ENCODE data around the gene KRT6C.
"Not testable (repeated sequence)": the region's sequence is repeated elsewhere in the genome, so short reads cannot be mapped to it uniquely, and the experiment has no call there.

Gene KRT6C

DNA sequence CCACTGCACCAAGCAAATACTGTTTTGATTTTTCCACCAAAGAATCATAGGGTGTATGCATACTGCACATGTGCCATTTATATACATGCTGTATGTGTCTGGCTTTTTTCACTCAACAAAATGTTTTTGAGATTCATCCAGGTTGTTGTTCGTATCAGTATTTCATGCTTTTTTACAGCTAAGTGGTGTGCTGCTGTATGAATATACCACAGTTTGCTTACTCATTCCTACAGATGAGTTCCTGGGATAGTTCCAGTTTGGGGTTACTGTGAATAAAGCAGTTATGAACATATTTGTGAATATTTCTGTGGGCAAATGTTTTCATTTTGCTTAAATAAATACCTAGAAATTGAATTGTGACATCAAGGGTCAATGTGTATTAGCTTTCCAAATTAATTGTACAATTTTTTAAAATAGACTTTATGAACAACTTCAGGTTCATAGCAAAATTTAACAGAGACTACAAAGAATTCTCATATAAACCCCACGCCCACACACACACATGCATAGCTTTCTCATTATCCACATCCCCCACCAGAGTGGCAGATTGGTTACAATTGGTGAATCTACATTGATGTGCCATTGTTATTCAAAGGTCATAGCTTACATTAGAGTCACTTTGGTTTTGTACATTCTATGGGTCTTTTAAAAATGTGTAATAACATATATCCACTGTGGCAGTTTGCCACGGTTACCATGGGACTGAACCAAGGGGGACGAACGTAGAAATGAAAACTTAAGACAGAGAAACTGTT lies 26.4 kb upstream of the KRT6C start:
- no peak for DNase-seq

DNA sequence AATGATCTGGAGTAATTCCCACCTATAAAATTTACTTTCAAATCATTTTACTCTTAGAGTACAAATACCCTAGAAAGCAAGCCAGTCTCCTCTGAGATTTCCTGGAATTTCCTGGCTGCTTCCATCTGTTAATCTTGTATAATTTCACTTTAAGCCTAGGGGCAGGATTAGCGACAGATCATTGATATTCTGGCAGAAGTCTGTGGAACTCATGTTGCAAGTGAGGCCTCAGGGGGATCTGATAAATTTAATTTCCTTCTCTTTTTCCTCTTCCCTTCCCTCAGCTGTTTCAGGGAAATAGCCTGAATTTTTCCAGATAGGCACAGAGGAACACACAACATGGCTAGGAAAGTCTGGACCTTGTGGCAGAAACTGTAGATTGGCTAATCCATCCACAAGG lies 25.3 kb upstream of the KRT6C start:
- DNase-seq = no peak

DNA sequence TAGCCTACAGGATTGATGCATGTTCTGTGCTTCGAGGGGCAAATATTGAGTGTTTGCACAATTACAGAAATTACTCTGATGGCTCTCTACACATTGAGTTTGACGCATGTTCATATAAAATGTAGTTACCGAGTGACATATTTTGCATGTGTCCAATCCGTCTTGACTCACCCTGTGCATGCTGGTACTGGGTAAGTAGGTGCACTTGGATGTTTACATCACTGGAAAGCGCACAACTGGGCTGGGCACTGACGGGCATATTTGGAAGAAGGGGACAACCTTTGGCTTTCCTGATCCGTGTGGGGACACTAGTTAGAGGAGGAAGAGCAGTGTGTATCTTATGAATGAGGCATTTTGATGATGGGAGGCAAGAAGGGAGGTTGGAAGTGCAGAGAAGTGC lies 24.4 kb upstream of the KRT6C start:
- no peak for DNase-seq

DNA sequence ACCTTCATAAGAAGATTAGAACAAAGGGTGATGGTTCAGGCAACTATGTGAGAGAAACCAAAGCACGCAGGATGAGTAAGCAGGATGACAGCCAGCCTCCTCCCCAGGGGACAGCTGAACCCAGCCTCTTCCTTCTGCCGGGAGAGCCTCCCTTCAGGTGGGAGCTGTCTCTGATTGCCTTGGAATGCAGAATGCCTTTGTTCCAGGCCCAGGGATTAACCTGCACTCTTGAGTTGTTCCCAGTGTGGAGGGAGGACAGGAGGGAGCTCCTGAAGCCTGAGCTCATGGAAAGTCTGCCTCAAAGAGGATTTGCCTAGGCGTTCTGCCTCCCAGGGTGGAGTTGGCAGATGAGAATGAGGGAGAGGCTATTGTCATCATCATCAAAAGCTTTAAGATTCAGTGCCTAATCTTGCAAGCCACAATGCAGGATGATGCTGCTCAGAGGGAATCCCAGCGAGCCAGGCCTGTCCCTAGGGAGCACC lies 23.0 kb upstream of the KRT6C start:
- no peak for DNase-seq

DNA sequence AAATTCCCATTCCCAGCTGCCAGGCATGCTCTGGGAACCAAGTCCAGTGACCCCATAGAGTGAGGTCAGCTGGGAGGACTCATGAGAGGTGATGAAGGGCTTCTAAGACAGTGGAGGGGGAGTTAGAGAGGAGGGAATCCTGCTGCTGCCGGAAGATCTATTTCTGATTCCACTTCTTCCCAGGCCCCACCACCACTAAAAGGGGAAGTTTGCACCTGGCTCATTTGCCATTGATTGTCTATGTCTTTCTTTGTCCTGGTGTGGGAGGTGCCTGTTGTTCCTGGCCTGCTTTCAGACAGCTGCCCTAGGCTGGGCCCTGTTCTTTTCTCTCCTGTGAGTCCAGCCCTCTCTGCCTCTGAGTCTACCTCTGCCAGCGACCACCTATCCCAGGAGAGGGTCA lies 22.4 kb upstream of the KRT6C start:
- DNase-seq = no peak

DNA sequence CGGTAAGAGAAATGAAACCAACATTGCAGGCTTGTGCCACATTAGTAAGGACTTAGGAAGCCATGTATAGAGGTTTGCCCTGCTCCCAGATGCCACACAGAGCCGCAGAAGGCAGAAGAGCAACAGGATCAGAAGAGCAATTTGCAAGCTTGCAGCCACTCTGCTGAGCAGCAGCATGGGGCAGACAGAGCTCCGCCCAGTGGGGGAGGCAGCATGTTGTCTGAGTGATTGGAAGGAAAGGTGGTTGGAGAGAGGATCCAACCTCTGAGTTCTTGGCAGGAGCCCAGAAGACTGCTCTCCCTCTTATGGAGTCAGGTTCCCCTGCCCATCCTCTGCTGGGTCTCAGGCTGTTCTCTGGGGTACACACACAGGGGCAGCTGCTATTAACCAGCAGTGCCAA lies 21.8 kb upstream of the KRT6C start:
- DNase-seq = no peak

DNA sequence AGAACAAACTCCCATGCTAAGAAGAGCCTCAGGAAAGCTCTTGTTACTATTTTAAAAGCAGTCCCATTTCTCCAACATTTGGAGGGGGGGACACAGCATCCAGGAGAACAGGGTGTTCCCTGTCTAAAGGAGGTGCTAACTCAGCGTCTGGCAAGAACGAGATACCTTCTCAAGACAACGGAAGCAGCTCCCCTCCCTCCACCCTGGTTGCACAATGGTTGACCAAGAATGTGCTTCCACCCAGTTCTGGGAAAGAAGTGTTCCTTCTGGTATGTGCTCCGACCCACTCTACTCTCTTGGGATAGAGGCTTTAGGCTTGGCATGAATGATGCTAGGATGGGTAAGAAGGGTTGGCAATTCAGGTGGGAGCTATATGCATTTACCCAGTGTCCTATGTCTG lies 20.9 kb upstream of the KRT6C start:
- DNase-seq = no peak

DNA sequence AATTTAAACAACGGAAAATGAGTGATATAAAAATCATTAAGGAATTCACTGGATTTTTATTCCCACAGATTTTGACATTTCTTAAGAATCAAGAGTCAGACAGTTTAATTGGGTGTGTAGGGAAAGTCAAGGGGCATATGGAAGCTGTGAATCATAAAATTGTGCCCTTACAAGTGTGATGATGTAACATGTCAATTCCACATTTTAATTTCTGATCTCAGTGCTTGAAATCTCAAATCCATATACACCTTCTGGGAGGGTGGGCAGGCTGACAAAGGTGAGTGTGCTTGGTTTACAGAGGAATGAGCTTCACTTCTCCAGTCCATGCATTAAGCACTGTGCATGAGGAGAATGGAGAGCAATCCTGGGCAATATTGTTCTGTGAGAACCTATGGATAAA lies 20.5 kb upstream of the KRT6C start:
- DNase-seq = no peak

DNA sequence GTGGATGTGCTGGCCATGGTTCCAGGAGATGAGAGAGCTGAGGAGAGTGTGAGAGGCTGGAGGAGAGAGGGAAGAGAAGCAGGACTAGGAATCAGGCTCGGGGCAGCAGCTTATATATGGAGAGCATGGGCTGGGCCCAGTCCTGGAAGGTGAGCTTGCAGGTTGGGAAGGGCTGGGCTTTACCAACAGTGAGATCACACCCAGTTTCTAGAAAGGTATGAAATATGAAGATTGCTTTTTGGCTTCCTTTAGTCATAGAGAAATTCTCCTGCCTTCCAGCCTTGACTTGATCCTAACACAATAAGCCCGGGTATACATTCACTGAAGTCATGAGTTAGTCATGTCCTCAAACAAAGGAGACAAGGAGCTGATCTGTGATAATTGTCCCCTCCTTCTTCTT lies 19.6 kb upstream of the KRT6C start, which contains the start of gene KRT6A:
Gene KRT6A, minus strand, starts transcription at position 86 of the 400 bp plus-strand sequence. Its CDS starts 69 bp downstream, at position 17.
- DNase-seq = no peak

DNA sequence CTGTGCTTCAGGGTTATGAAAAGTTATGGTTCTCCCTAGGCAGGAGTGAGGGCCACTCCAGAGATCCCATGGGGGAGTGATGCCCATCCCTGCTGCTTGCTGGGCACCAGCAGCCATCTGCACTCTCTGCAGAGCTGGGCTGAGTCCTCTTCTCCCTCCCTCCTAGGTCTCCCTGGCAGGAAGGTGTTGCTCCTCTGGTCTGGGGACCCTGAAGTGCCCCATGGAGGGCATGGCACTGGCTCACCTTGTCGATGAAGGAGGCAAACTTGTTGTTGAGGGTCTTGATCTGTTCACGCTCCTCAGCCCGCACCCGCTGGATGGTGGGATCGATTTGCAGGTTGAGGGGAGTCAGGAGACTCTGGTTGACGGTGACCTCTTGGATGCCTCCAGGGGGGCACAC lies 18.8 kb upstream of the KRT6C start:
- not testable (repeated sequence) for DNase-seq

DNA sequence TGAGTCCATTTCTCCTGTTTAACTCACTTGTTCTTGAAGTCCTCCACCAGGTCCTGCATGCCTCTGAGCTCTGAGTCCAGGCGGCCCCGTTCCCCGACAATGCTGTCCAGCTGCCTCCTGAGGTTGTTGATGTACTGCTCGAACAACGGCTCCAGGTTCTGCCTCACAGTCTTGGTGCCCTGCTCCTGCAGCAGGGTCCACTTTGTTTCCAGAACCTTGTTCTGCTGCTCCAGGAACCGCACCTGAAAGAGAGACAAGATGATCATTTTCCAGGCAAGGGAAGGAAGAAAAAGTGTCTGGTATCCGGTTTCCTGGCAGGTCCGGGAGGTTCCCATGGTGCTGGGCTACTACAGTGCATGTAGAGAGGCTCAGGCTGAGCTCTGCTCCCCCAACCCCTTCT lies 17.9 kb upstream of the KRT6C start:
- DNase-seq = not testable (repeated sequence)

DNA sequence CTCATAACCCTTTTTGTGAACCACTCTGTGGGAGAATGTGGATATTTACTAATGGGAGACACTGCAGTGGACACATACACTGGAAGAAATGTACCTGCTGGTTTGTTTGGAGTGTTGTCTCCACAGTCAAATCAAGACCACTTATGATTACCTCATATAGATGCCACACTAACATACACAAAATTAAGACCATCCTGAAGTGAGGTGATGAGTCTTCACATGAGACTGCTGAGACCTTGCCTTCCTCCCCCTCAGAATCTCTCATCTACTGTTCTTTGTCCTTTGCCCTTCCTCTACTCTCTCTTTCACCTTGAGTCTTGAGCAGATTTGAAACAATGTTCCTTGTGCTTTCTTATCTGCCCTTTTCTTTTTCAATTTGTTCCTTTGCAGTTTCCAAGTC lies 15.1 kb upstream of the KRT6C start:
- DNase-seq = no peak

DNA sequence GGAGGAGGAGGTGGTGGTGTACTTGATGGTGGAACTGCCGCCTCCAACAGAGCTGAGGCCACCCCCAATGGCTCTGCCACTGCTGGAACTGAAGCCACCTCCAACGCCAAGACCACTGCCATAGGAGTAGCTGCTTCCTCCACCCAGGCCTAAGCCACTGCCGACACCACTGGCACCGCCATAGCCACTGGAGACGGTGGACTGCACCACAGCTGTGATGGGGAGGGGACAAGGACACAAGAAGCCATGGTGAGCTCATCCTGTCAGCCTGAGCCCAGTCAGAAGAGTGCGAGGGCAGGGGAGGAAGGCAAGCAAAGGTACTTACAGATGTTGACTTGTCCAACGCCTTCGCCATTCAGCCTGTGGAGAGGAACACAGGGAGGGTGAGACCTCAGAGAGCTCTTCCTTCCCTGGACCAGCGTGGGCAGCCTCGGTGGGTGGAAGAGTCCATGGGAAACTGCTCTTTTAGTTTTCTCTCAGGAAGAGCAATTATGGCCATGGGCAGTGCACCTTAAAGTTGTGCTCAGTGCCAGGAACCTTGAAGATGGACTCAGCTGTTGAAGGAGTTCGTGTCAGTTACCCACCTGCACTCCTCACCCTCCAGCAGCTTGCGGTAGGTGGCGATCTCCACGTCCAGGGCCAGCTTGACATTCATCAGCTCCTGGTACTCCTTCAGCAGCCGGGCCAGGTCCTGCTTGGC lies 14.3 kb upstream of the KRT6C start:
- not testable (repeated sequence) for DNase-seq

DNA sequence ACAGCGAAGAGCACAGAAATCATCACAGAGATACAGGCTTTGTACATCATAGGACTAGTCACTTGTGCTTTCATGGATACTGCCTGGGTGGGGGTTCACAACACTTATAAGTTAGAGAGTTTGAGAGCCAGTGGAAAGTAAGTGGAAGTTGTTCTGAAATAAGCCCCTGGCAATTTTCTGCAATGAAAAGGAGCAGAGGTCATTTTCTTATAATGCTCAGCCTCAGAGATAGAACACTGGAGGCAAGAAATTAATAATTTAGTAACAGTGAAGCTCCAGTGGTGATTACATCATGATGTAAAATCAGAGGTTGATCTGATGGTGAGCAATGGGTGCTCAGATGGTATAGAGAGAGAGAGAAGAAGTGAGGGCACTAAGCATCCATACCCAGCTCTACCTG lies 13.6 kb upstream of the KRT6C start:
- DNase-seq = no peak

DNA sequence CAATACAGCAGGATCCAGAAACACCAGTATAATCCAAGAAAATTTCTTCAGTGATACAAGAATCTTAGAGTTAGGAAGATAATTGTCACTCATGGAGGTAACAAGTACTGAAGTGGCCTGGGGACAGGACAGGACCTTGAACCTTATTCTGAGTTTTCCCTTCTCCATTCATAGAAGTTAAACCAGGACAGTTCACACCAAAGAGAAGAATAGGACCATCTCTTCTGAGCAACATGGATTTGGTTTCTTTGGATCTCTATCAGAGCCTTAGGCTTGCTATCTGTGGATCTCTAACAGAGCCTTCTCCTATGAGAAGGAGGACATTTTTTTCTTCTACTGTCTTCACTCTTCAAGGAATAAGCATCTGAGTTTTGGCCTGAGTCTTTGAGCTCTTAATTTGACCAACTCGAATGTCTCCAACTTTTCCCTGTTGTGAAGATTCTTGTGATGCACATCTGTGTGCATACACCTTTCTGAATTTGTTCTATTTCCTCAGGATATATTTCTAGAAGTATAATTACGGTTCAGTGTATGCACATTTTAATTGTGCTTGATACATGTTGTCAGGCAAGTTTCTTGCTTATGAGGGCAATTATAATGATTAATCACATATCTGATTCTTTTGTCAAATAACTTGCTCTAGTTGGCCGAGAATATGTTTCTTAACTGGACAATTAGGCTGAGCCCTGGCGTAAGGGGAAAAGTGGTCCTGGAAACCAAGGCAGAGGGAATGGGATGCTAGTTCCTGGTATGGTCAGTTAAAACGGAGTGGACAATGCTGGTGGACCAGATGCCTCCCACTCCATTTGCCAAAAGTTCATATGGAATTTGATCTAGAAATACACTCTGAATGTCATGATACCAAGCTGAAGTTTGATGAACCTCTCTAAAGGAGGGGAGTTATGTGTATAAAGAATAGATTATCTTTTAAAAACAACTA lies 12.8 kb upstream of the KRT6C start:
- no peak for DNase-seq

DNA sequence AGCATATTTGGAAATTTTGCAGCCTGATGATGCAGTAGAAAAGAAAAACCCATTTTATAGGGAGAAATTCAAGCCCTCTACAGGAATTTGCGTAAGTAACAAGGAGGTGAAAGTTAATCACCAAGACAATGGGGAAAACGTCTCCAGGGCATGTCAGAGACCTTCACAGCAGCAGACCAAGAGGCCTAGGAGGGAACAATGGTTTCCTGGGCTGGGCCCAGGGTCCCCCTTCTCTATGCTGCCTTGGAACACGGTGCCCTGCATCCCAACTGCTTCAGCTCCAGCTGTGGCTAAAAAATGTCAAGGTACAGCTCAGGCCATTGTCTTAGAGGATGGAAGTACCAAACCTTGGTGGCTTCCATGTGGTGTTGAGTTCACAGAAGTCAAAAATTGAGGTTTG lies 6.5 kb upstream of the KRT6C start:
- DNase-seq = no peak

DNA sequence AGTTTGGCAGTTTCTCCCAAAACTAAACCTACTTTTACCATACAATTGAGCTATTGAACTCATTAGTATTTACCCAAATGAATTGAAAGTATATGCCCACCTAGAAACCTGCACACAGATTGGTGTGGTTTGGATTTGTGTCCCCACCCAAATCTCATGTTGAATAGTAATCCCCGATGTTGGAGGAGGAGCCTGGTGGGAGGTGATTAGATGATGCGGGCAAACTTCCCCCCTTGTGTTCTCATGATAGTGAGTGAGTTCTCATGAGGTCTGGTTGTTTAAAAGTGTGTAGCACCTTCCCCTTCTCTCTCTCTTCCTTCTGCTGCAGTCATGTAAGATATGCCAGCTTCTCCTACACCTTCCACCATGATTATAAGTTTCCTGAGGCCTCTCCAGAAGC lies 4.0 kb upstream of the KRT6C start:
- no peak for DNase-seq

DNA sequence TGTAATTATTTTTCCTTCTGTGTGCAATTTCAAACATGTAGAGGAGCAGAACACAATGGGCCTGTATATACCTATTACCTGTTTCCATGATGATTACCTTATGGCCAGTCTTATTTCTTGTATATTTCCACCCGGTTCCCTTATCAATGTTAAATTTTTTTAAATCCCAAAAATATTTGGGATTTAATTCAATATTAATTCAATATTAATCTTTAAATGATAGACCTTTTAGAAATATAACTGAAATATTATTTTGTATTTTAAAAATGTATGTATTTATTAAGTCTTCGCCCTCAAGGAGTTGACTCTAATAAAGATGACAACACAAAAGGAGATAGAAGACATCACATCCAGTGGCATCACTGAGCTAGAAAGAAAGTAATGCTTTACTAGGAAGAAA lies 607 bp upstream of the KRT6C start:
- no peak for DNase-seq

DNA sequence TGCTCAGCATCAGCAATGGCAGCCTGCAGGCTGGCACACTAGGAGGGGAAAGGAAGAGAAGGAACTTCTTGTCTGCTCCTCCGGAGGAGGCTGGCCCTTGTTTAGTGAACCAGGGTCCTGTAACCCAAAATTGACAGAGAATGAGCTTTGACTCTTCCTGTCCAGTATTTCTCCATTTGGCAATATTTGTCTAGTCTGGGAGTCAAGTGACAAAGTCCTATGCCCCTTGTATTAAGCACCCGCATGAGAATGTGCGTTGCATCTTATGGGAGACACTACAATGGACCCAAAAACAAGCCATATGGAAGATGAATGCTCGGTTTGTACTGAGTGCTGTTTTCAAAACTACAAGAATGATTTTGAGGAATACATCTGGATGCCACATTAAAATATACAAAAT lies 3.8 kb downstream of the KRT6C start:
- no peak for DNase-seq

DNA sequence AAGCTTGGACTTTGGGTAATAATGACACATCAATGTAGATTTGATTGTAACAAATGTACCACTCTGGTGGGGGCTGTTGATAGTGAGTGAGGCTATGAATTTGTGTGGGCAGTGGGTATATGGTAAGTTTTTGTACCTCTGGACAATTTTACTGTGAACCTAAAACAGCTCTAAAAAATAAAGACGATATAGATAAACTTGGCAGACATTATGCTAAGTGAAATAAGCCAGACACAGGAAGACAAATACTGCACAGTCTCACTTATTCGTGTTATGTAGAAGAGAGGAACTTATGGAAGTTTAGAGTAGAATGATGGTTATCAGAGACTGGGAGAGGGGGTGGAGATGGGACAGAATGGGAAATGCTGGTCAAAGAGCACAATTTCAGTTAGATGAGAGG lies 8.7 kb downstream of the KRT6C start:
- no peak for DNase-seq

DNA sequence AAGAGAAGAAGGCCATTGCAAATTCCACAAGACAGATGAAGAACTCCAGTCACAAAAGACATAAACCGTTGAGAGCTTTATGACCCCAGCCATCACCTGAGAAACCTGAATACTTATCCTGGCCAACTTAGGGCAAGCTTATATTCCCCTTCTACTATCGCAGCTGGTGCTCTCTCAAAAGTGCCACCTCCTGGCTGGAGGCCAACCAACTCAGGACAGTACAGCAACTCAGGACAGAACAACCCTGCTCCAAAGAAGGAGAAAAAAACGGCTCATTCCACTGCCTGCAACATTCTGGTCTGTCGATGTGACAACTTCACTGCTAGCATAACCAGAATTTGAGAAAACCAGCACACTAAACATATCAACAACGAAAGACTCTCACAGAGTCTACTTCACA lies 11.9 kb downstream of the KRT6C start:
- no peak for DNase-seq

DNA sequence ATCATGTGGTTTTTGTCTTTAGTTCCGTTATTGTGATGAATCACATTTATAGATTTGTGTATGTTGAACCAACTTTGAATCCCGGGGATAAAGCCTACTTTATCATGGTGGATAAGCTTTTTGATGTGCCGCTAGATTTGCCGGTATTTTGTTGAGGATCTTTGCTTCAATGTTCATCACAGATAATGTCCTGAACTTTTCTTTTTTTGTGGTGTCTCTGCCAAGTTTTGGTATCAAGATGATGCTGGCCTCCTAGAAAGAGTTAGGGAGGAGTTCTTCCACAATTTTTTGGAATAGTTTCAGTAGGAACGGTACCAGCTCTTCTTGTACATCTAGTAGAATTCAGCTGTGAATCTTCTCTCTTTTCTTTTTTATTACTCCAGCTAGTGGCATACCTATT lies 14.7 kb downstream of the KRT6C start:
- DNase-seq = no peak

DNA sequence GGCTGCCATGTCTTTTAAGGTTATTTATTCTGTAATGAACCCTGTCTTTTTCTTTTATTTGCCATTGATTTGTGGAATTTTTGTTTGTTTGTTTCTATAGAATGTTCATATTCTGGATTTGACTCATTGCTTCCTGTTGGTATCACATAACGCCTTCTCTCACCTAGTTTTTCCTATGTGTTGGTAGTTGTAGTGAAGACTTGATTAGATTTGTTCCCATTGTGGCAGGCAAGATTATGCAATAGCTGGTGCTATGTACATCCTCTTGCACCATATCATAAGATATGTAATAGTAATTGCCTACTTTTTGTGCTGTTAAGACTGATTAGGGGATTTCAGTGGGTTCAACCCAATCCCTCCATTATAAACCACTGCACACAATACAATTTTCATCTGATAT lies 17.8 kb downstream of the KRT6C start:
- no peak for DNase-seq
